HG03039 (cell line): ENCODE results near the gene UBE2E2.
"Not testable (repeated sequence)": the region's sequence is repeated elsewhere in the genome, so short reads cannot be mapped to it uniquely, and the experiment has no call there.

Experiments used
- ATAC-seq: cut with Tn5 transposase; IDR thresholded peaks from one replicate; pipeline ENCODE4 v1.9.1; 2021; ENCODE audit warnings: mild to moderate bottlenecking, moderate library complexity; ENCODE audit not compliant: unreplicated experiment

Gene UBE2E2

DNA sequence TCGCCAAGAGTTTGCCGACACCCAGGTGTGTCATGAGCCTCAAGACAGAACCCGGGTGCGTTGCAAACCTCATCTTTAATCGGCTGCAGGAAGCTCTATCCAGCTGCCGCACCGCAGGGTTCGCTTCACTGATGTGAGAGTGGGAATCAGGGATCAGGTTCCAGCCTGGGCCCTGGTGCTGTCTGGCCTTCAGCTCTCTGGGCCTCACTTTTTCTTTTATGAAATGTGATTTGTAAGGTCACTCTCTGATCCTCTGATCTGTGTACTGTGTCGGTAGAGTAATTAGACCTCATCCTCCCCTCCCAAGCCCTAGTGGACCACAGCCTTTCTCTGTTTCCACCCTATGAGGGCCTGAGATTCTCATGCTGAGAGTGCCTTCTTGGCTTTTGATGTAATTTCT, 399.8 kb downstream of the UBE2E2 start:
- no peak for ATAC-seq

DNA sequence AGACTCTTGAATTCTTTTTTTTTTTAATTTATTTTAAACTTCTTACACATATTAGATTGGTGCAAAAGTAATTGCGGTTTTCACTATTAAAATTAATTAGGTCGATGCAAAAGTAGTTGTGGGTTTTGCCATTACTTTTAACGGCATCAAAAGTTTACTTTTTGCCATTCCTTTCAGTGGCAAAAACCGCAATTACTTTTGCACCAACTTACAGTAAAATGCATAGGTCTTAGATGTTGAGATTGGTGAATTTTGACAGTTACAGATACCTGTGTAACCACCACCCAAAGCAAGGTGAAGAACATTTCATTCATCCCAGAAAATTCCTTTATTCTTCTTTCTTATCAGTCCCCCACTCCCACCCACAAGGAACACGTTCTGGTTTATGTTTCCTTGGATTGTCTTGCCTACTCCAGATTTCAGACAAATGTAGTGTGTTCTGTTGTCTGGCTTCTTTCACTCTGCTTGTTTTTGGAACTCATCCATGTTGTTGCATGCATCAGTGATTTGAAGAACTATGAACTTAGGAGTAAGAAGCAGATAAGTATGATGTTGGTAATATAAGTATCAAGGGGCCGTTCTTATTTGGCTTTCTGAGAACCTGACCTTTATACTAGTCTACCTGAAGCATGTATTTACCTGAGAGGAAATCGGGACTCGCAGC, 404.2 kb downstream of the UBE2E2 start:
- no peak for ATAC-seq

DNA sequence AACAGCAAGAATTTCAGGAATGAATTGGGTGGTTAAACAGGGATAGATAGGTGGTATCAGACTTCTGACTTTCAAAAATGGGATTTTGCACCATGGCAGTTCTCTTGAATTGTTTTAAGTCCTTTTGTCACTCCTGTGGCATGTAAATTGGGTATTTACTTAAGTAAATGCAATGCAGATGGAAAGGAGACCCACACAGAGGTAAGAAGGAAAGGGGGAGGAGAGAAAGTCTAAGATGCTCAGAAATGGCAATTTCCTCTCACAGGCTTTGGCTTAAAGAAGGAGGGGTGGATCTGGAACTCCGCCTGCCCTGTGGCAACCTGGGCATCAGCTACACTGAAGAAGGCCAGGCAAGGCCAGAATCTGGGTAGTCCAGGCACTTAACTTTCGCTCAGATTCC, 405.5 kb downstream of the UBE2E2 start:
- no peak for ATAC-seq

DNA sequence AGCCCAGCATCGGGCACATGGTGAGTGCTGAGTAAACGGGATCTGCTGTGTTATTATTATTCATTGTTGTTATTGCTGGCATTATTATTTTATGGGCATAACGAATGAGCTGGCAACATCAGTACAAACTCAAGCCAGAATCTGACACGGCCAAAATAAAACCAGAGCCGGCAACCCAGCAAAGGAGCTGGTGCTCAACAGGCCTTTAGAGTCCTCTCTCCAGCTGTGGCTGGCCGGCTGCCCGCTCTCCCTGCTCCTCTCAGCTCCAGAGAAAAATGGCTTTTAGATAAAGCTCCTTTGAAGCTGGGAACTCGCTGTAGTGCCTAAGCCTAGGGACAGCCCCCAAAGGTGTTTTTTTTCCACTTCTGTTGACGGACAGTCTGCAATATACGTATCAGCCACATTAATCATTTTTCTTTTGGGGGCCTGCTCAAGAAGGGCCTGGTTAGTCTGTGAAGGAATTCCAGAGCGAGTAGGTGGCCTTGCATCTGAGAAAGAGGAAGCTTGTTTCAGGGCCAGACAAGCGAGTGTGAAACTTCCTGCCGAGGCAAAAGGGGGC, 408.7 kb downstream of the UBE2E2 start:
- no peak for ATAC-seq

DNA sequence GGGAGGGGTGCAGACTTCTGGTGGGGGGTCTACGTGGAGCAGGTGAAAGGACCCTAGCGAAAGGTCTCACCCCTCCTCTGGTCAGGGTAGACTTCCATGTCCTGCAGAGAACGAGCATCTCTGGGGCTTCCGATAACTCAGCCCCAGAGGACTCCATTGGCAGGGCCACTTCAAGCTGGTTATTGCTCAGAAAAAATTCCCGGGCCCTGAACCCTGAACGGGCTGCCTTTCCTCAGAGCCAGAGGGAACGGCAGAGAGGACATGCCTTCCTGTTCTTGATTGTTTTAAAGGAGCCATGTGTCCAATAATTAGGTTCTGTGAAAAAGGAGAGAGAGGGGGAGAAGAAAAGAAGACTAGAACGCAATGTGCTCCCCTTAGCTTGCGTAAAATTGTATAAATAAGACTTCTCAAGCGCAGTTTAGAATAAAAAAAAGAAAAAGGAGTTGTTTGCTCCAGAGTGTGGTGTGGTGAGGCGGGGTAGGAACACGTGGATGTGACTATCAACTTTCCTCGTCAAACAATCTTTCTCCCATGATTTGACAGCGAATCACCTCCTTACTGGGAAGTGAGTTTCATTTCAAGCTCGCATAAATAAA, 409.3 kb downstream of the UBE2E2 start:
- ATAC-seq, result no peak

DNA sequence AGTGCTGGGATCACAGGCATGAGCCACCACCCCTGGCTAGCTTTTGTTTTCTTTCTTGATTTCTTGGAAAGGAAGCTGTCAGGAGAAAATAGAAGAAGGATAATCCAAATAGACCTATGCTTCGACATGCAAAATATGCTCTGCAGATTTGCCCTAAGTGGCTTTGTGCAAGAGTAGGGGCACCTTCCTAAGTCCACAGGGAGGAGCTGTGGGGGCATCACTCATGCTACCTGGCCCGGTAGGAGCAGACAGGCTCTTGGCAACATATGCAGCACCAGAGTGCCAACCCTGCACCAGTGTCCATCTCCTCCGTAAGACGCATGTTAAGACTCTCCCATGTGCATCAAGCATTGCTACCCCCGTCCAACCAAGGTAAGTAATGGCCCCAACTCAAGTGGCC, 411.9 kb downstream of the UBE2E2 start:
- no peak for ATAC-seq

DNA sequence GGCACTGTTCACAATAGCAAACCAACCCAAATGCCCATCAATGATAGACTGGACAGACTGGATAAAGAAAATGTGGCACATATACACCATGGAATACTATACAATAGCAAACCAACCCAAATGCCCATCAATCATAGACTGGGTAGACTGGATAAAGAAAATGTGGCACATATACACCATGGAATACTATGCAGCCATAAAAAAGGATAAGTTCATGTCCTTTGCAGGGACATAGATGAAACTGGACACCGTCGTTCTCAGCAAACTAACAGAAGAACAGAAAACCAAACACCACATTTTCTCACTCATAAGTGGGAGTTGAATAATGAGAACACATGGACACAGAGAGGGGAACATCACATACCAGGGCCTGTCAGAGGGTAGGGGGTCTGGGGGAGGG, 415.3 kb downstream of the UBE2E2 start:
- ATAC-seq, result not testable (repeated sequence)

DNA sequence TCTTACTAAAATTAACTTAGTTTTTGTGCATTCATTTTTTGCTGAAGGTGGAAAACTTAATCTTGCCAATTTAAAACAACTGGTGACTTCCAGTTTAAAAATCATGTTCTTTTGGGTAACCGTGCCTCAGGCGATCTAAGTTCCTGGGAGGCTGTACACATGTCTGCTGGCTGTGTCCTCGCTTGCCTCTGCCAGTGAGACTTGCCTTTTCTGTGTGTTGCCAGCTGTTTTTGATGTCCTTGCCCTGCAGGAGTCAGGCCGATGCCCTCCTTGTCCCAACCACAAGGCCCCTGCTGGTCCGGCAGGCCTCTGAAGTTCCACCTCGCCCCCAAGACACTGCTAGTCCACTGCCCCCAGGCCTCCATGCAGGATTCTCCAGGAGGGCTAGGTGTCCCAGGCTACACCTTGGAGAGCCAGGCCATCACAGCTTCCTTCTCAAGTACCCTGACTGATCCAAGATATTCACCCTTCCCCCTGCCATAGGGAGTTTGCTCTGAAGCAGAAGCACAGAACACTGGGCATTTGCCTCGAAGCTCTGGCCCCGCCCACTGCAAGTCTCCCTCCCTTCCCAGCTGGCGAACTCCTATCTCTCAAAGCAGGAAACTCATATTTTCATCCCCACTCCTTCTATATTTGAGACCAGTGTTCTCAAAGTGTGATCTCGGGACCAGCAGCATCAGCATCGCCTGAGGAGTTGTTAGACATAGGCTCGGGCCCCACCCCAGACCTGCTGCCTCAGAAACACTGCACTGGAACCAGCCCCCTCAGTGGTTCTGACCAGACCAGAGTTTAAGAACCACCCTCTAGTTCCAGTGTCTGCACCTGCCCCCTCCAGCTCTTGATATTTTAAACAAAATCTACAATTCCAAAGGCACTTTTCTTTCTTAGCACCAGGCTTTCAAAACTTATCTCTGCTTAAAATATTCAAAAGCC, 416.8 kb downstream of the UBE2E2 start:
- no peak for ATAC-seq

DNA sequence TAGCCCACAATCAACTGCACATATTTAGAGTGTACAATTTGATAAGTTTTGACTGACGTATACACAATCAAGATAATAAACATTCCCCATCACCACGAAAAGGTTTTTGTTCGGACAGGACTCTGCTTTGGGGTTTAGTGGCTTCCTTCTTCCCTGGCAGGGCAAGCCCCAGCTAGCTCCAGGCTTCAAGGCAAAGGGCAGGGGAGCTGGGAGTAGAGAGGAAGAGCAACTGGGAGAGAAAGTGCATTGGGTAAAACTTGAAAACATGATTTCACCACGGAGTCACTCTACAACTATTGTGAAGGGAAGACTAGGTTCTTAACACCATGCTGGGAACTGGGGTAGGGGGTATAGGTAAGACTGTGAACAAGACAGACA, 417.5 kb downstream of the UBE2E2 start:
- ATAC-seq, result no peak

DNA sequence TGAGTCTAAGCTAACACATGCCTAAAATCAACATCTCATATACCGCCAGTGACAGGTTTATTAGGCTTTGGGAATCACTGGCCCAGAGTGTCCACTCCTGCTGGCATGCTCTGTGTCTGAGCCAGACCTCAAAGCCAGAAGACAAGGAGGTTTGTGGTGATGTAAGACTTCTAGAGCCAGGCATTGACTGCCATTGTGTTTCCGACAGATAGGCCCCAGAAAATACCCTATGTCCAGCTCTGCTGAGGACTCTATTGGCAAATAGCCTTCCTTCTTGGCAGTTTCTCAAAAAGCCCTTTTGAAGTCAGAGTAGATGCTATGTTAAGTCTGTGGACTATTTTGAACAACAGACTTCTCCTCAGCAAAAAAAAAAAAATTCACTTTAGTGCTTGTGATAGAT, 420.7 kb downstream of the UBE2E2 start:
- ATAC-seq, result no peak

DNA sequence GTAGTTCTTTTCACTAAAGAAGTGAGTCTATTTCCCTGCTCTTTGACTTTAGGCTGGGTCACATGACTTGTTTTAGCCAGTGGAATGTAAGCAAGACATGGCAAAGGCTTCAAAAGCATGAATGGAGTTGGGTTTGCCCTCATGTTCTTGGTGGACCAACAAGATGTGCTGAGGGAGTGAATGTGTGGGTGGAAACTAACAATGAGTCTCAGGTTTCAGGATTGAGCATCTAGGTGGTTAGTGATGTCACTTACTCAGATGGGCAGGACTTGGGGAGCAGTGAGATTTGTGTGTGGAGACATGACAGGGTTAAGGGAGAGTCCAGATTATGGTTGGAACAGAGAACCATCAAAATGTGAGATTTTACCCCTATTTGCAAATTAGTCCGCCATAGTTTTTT, 421.2 kb downstream of the UBE2E2 start:
- no peak for ATAC-seq

DNA sequence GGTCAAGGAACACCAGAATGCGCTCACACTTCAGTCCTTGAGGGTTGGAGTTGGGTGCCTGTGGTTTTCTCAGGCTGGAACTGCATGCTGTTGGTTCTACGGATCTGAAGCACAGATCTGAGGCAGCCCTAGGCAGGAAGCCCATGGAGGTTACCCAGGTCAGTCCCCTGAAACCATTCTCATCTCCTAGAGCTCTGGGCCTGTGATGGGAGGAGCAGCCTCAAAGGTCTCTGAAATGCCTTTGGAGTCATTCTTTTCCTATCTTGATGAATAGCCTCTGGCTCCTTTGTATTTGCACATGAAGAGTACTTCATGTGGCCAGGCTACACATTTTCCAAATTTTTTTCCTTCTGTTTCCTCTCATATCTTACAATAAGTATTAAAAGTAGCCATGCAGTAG, 423.3 kb downstream of the UBE2E2 start:
- ATAC-seq, result no peak

DNA sequence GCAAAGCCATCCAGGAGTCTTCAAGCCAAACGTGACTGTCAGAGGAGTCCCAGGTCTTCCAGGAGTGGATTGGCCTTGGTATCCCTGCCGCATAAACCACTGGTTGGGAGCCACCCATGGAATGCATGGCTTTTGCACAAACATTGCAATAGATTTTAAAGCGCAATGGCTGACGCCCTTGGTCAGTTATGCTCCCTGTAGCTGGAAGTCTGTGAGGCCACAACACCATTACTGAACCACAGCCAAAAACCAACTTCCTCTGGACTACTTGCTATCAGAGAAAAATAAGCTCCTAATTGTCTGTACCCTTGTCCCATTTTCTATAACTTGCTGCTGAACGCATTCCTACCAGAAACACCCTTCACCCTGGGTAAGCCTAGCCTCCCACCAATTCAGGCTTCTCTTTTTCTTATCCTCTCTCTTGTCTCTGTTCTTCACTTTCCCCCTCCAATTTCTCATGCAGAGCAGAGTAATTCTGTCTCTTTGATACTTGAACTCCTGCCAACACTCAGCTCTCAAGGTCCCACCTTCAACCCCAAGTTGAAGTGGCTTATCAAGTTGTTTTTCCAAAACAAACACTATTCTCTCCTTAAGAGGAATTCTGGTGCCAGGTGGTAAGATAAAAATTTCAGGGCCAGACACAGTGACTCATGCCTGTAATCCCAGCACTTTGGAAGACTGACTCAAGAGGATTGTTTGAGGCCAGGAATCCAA, 426.2 kb downstream of the UBE2E2 start:
- no peak for ATAC-seq

DNA sequence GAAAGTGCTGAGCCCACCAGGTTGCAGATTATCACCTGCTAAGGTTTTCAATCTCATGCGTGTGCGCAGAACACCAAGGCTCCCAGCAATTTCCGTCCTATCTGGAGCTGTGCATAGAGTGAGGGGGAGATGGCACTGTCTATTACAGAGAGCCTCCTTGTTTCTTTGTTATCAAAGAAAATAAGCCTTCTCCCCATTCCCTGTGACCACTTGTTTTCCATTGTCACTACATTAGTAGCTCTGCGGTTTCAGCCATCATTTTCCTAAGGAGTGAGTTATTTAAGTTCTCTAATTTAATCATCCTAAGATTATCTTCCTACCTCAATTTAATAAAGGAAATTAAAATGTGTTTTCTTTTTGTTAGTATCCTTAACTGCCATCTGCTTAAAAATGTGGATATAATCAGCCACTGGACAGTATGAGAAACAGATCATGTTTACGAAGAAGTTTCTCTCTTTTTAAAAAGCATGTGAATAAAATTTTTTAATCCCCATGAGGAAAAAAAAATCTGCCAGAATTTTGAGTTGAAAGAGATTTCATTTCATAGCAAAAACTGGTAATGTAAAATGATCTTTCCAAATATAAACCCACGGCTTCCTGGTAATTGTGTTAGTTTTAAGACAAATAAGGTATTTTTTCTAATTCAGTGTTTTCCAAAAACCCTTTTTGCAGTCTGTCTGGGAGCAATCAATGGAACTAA, 430.3 kb downstream of the UBE2E2 start:
- no peak for ATAC-seq

DNA sequence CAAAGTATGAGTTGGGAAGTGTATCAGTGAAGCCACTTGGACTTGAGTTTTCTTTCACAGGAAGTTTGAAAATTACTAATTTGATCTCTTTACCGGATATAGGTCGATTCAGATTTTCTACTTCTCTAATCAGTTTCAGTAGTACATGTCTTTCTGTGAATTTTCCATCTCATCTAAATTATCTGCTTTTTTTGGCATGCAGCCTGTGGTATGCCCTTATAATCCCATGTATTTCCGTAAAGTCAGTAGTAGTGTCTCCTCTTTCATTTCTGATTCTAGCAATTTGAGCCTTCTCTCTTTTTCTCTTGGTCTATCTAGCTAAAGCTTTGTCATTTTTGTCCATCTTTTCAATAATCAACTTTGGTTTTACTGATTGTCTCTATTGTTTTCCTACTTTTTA, 434.2 kb downstream of the UBE2E2 start:
- ATAC-seq, result no peak

DNA sequence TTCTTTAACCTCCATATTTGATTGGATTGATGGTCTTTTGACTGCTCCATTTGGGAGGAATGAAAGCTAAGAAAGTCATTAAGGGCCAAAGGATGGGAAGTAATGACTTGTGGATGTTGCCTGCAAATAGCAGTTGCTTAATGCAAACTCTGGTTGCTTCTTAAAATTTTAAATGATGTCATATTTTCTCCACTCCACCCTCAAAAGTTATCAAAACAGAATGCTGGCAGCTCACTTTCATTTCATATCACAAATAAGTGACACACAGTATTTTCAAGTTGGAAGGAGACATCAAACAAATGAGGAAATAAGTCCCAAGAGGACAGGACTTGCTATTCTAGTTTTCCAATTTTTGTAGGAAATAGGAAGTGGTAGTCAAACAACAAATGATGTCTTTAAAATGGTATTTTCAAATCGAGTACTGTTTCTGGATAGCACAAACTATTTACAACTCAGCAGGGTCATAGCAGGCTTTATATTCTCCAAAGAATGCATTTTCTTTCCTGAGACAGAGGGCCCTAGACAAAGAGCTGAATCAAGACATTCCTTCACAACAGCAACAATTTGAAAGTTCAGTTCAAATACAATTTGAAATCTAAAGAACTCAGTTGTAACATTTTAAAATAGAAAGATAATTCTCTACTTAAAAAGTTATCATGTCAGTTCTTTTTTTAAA, 437.5 kb downstream of the UBE2E2 start:
- ATAC-seq, result no peak
